B cell (primary cell): ENCODE results near the gene CHST2. TPM values are rescaled to one million over a fixed set of nuclear protein-coding genes. Genes with fewer than 3 reads are reported as not detected.

Experiments used
- ATAC-seq: fragments of 200-7000 bp; cut with Tn5 transposase; one replicate; pipeline ENCODE4 v1.10.0; 2021; ENCODE audit warnings: low read depth, mild to moderate bottlenecking, moderate number of reproducible peaks, moderate library complexity
- CTCF ChIA-PET: fragments of 350-600 bp; sonication (Branson Sonifier 250); formaldehyde crosslinking; loops from one replicate; lab custom pipeline; 2021; ENCODE audit warnings: antibody characterized with exemption, inconsistent platforms; lab: Charles Lee
- POLR2A ChIA-PET: fragments of 350-600 bp; sonication (Branson Sonifier 250); formaldehyde crosslinking; loops from one replicate; lab custom pipeline; 2021; ENCODE audit warnings: antibody characterized with exemption; lab: Charles Lee
- DNase-seq: peaks from one replicate; pipeline ENCODE4 v3.0.0; 2013
- H2AFZ ChIP-seq: 2 replicates; pipeline ENCODE4 v1.6.1; 2012; ENCODE audit warnings: mild to moderate bottlenecking, low read depth, low read length; ENCODE audit not compliant: insufficient read depth, poor library complexity, severe bottlenecking
- H3K27ac ChIP-seq, 2 donors: 1 replicate in 1 of 2; 2 replicates in 1 of 2; pipeline ENCODE4 v1.5.1; 2012 to 2013; ENCODE audit warnings: low read length in 2 of 2, mild to moderate bottlenecking in 2 of 2, moderate library complexity in 1 of 2
- H3K27me3 ChIP-seq, 4 experiments: fragments of 200-600 bp in 1 of 4; sonication (generic) in 1 of 4; replicated peaks in 1 of 4; 1 replicate in 2 of 4; 2 replicates in 2 of 4; pipeline versions ENCODE4 v1.6.1 to v1.7.0; 2013 to 2016; ENCODE audit warnings: low read length in 3 of 4, mild to moderate bottlenecking in 2 of 4, mixed read lengths in 1 of 4, moderate library complexity in 1 of 4; ENCODE audit not compliant: insufficient read depth in 4 of 4, control insufficient read depth in 3 of 4; ENCODE audit errors: control extremely low read depth in 1 of 4
- H3K36me3 ChIP-seq, 2 experiments: replicated peaks in 1 of 2; 1 replicate in 1 of 2; 2 replicates in 1 of 2; pipeline versions ENCODE4 v1.6.1 to v1.7.1; 2013; ENCODE audit warnings: low read length in 1 of 2; ENCODE audit not compliant: insufficient read depth in 2 of 2, control insufficient read depth in 1 of 2; ENCODE audit errors: control extremely low read depth in 1 of 2, extremely low read depth in 1 of 2
- H3K4me1 ChIP-seq, 2 donors: fragments of 200-600 bp in 1 of 2; sonication (generic) in 1 of 2; 1 replicate in 1 of 2; 2 replicates in 1 of 2; pipeline versions ENCODE4 v1.5.1 to v1.6.1; 2013 to 2017; ENCODE audit warnings: low read length in 2 of 2; ENCODE audit not compliant: control insufficient read depth in 2 of 2, insufficient read depth in 2 of 2
- H3K4me2 ChIP-seq: replicated peaks from 2 replicates; pipeline ENCODE3; 2012; ENCODE audit warnings: mild to moderate bottlenecking, low read depth, low read length; ENCODE audit not compliant: poor library complexity, severe bottlenecking
- H3K4me3 ChIP-seq, 5 experiments: fragments of 200-600 bp in 1 of 5; sonication (generic) in 1 of 5; 1 replicate in 3 of 5; 2 replicates in 2 of 5; pipeline versions ENCODE4 v1.5.1 to v1.7.0; 2011 to 2016; ENCODE audit warnings: low read length in 4 of 5, mild to moderate bottlenecking in 4 of 5, low read depth in 2 of 5, control low read depth in 1 of 5, moderate library complexity in 1 of 5; ENCODE audit not compliant: insufficient read depth in 1 of 5; ENCODE audit errors: control extremely low read depth in 1 of 5, extremely low read depth in 1 of 5
- H3K79me2 ChIP-seq: fragments of 200-600 bp; sonication (generic); one replicate; pipeline ENCODE4 v1.6.0; 2016; ENCODE audit warnings: low read length; ENCODE audit not compliant: control insufficient read depth, insufficient read depth
- H3K9ac ChIP-seq: fragments of 200-600 bp; sonication (generic); 2 replicates; pipeline ENCODE4 v1.6.1; 2017; ENCODE audit warnings: mild to moderate bottlenecking, low read length, moderate library complexity
- H3K9me3 ChIP-seq, 3 donors: one replicate each; pipeline versions ENCODE4 v1.6.1 to v1.7.1; 2013; ENCODE audit warnings: low read length in 2 of 3; ENCODE audit not compliant: control insufficient read depth in 2 of 3, insufficient read depth in 1 of 3; ENCODE audit errors: control extremely low read depth in 1 of 3
- H4K20me1 ChIP-seq: 2 replicates; pipeline ENCODE4 v1.6.0; 2012; ENCODE audit warnings: mild to moderate bottlenecking, low read length; ENCODE audit not compliant: insufficient read depth, control insufficient read depth, poor library complexity, severe bottlenecking
- H3K27ac Mint-ChIP-seq: one replicate; pipeline ENCODE4 v1.8.0; 2021; ENCODE audit warnings: mixed read lengths
- H3K27me3 Mint-ChIP-seq: one replicate; pipeline ENCODE4 v1.8.0; 2021; ENCODE audit warnings: mixed read lengths
- H3K4me1 Mint-ChIP-seq: one replicate; pipeline ENCODE4 v1.8.0; 2021; ENCODE audit warnings: mixed read lengths
- H3K4me3 Mint-ChIP-seq: one replicate; pipeline ENCODE4 v1.8.0; 2021; ENCODE audit warnings: mixed read lengths
- H3K9me3 Mint-ChIP-seq: one replicate; pipeline ENCODE4 v1.8.0; 2022; ENCODE audit warnings: mixed read lengths; ENCODE audit not compliant: insufficient read depth
- EZH2 ChIP-seq: IDR thresholded peaks from 2 replicates; pipeline ENCODE4 v1.6.1; 2012; ENCODE audit warnings: borderline replicate concordance, low read depth, mild to moderate bottlenecking, moderate library complexity, low read length; ENCODE audit not compliant: insufficient read depth, poor library complexity, severe bottlenecking
- WGBS: methylation state at CpG from one replicate; pipeline ENCODE4 v1.1.5; 2013; ENCODE audit warnings: missing lambda C conversion rate; ENCODE audit not compliant: insufficient coverage; 5-methylcytosine and 5-hydroxymethylcytosine counted together
- intact Hi-C: fragments of 100-400 bp; cut with micrococcal nuclease; formaldehyde crosslinking; loops from one replicate; pipeline ENCODE4 v1.10.0; 2022
- polyA plus RNA-seq: library from polyadenylated mRNA; depleted of rRNA; stranded (reverse); fragments of >200 nt; gene quantifications from 2 replicates; pipeline ENCODE4 v1.2.3, GENCODE V29; 2012
- total RNA-seq, 2 donors: library from RNA; stranded (reverse); fragments of 120-200 nt in 1 of 2; gene quantifications; 1 replicate in 1 of 2; 2 replicates in 1 of 2; pipeline versions ENCODE4 v1.2.3 to v1.2.4, GENCODE V29; 2013 to 2022
- TF ChIP-seq, protein P1 (sequence below): fragments of 200-600 bp; IDR thresholded peaks from one replicate; pipeline ENCODE4 v1.8.0; 2022; ENCODE audit warnings: antibody characterized with exemption, mild to moderate bottlenecking

Gene CHST2
- total and polyA plus RNA-seq, 2 donors (not counting 1 experiment from before 2014, with no cell fraction given) = 5.2 to 25.0 TPM

DNA sequence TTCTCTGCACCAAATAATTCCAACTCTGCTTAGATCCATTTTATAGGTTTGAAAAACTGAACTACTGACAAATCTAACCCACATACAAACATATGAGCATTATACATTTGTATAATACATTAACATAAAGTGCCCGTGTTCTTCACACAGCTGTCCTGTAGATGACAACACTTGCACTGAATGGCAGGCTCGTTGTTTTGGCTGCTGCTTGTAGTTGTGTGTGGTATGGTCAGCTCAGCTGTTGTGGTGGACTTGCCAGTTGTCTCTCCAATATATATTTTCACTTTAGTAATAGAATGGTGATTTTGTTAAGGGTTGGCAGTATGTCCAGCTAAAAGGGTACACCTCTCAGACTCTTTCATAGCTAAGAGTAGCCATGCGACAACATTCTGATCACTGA lies 30.5 kb downstream of the CHST2 start:
- no peaks in the 10 kb centered on the region for H3K9me3 Mint-ChIP-seq
- no peak overlapping the region for H3K4me3 ChIP-seq
- no peak for TF ChIP-seq EZH2
- TF ChIP-seq, protein P1, sequence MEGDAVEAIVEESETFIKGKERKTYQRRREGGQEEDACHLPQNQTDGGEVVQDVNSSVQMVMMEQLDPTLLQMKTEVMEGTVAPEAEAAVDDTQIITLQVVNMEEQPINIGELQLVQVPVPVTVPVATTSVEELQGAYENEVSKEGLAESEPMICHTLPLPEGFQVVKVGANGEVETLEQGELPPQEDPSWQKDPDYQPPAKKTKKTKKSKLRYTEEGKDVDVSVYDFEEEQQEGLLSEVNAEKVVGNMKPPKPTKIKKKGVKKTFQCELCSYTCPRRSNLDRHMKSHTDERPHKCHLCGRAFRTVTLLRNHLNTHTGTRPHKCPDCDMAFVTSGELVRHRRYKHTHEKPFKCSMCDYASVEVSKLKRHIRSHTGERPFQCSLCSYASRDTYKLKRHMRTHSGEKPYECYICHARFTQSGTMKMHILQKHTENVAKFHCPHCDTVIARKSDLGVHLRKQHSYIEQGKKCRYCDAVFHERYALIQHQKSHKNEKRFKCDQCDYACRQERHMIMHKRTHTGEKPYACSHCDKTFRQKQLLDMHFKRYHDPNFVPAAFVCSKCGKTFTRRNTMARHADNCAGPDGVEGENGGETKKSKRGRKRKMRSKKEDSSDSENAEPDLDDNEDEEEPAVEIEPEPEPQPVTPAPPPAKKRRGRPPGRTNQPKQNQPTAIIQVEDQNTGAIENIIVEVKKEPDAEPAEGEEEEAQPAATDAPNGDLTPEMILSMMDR = no peak
- DNase-seq (no peak), ATAC-seq (no peak)
- no peaks in the 10 kb centered on the region for H3K27me3 ChIP-seq
- peaks cover 7% of the 10 kb centered on the region for H3K4me1 Mint-ChIP-seq
- POLR2A ChIA-PET = no interaction called here
- no peak overlapping the region for H3K4me3 Mint-ChIP-seq
- H3K9ac ChIP-seq = no peak overlapping the region
- H3K27ac Mint-ChIP-seq = no peak overlapping the region
- H3K4me2 ChIP-seq = no peak overlapping the region
- no peaks in the 10 kb centered on the region for H4K20me1 ChIP-seq
- CTCF ChIA-PET = interaction anchor here (1.0 kb wide), 1 partner anchor 525 kb away, joined by 3 read pairs; no protein-coding TSS in a partner anchor
- H3K4me1 ChIP-seq = no peaks in the 10 kb centered on the region
- H3K27me3 Mint-ChIP-seq = peaks cover 2% of the 10 kb centered on the region
- WGBS = no CpG with 5 or more reads among the region's 3 CpGs
- no peak overlapping the region for H2AFZ ChIP-seq
- no peaks in the 10 kb centered on the region for H3K36me3 ChIP-seq
- H3K9me3 ChIP-seq = no peaks in the 10 kb centered on the region
- intact Hi-C loops = no loop called here
- H3K27ac ChIP-seq = no peak overlapping the region
- H3K79me2 ChIP-seq = no peaks in the 10 kb centered on the region

GRCh38 chr3:143151004-143151731 lies 31.6 kb downstream of the CHST2 start:
- no peak for DNase-seq
- no peak overlapping the region for H3K4me3 Mint-ChIP-seq
- H3K27ac Mint-ChIP-seq = no peak overlapping the region
- Histone ChIP-seq H3K4me1 (no peaks in the 10 kb centered on the region), H3K4me3 (no peak overlapping the region), H3K79me2 (no peaks in the 10 kb centered on the region), H3K27ac (no peak overlapping the region), H3K27me3 (no peaks in the 10 kb centered on the region), H3K9me3 (no peaks in the 10 kb centered on the region), H3K9ac (no peak overlapping the region), H3K36me3 (no peaks in the 10 kb centered on the region), H4K20me1 (no peaks in the 10 kb centered on the region), H3K4me2 (no peak overlapping the region), H2AFZ (no peak overlapping the region)
- peaks cover 7% of the 10 kb centered on the region for H3K4me1 Mint-ChIP-seq
- ChIA-PET CTCF (interaction anchor here (1.0 kb wide), 1 partner anchor 523 kb away, joined by 3 read pairs; no protein-coding TSS in a partner anchor), POLR2A (no interaction called here)
- TF ChIP-seq EZH2 = no peak
- TF ChIP-seq, protein P1 = no peak
- no peaks in the 10 kb centered on the region for H3K9me3 Mint-ChIP-seq
- no peaks in the 10 kb centered on the region for H3K27me3 Mint-ChIP-seq
- intact Hi-C loops = no loop called here
- no peak for ATAC-seq
- WGBS = 100% methylated on average over 3 of the region's 7 CpGs
